Fibroblast of villous mesenchyme (primary cell): ENCODE measurements around the gene ASPG. TPM values are rescaled to one million over a fixed set of nuclear protein-coding genes. Genes with fewer than 3 reads are reported as not detected.

Experiments
- DNase-seq: peaks from one replicate; pipeline ENCODE4 v3.0.0-alpha.2; 2010; ENCODE audit warnings: low read depth
- H3K4me3 ChIP-seq: 2 replicates; pipeline ENCODE4 v1.5.1; 2011; ENCODE audit warnings: low read depth, mild to moderate bottlenecking, low read length
- total RNA-seq: library from RNA; depleted of rRNA; stranded (reverse); fragments of >200 nt; gene quantifications from 2 replicates; pipeline ENCODE4 v1.2.3, GENCODE V29; 2012
- TF ChIP-seq, protein P1 (sequence below): IDR thresholded peaks from 2 replicates; pipeline ENCODE4 v1.5.1; 2012; ENCODE audit warnings: low read depth, mild to moderate bottlenecking, low read length; ENCODE audit not compliant: insufficient read depth

Gene ASPG
- total RNA-seq, 1 donor = not detected

GRCh38 chr14:104154246-104154645 lies 68.7 kb downstream of the ASPG start:
- TF ChIP-seq, protein P1, sequence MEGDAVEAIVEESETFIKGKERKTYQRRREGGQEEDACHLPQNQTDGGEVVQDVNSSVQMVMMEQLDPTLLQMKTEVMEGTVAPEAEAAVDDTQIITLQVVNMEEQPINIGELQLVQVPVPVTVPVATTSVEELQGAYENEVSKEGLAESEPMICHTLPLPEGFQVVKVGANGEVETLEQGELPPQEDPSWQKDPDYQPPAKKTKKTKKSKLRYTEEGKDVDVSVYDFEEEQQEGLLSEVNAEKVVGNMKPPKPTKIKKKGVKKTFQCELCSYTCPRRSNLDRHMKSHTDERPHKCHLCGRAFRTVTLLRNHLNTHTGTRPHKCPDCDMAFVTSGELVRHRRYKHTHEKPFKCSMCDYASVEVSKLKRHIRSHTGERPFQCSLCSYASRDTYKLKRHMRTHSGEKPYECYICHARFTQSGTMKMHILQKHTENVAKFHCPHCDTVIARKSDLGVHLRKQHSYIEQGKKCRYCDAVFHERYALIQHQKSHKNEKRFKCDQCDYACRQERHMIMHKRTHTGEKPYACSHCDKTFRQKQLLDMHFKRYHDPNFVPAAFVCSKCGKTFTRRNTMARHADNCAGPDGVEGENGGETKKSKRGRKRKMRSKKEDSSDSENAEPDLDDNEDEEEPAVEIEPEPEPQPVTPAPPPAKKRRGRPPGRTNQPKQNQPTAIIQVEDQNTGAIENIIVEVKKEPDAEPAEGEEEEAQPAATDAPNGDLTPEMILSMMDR = no peak
- DNase-seq = no peak
- no peak overlapping the region for H3K4me3 ChIP-seq

GRCh38 chr14:104155513-104155912 lies 70.0 kb downstream of the ASPG start:
- DNase-seq = no peak
- no peak overlapping the region for H3K4me3 ChIP-seq
- TF ChIP-seq, protein P1 = no peak

GRCh38 chr14:104156142-104156541 lies 70.6 kb downstream of the ASPG start:
- no peak for DNase-seq
- TF ChIP-seq, protein P1 = no peak
- H3K4me3 ChIP-seq = no peak overlapping the region

DNA sequence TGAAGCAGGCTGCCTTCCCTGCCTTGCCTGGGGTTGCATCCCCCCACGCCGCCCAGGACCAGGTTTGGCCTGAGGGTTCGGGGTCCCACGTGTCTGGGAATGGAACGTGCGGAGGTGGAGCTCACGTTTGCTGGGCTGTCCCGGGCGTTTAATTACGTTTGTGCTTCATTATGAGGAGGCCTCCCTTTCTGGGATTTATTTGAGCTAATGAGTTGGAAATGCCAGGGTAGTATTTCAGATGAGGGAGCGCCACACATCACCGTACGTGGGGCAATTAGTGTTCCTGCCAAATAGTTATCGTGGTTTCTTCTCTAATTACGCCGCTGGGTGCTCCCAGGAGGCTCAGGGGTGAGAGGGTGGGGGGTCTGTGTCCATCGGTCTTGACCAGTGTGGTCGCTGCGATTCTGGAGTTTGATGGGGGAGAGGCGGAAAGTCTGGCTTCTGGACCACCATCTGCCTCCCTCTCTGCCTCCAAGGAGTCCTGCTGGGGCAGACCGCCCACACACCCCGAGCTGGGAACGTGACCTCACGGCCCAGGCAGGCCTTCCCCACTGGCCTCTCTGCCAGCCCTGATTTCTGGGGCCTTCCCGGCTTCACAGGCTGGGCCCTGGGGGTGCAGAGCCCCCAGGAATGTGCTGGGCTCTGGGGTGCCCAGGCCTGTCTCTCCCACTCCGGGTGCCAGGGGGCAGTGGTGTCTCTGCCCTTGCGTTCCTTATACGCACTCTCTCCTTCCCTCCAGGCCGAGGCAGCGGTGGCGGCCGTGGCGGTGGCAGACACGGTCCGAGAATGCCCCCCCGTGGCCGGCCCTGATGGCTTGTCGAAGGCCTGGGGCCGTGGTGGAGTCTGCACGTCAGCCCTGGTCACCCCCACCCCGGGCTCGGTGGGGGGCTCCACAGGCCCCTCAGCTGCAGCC lies 71.8 kb downstream of the ASPG start:
- TF ChIP-seq, protein P1 = no peak
- no peak overlapping the region for H3K4me3 ChIP-seq
- DNase-seq = no peak

DNA sequence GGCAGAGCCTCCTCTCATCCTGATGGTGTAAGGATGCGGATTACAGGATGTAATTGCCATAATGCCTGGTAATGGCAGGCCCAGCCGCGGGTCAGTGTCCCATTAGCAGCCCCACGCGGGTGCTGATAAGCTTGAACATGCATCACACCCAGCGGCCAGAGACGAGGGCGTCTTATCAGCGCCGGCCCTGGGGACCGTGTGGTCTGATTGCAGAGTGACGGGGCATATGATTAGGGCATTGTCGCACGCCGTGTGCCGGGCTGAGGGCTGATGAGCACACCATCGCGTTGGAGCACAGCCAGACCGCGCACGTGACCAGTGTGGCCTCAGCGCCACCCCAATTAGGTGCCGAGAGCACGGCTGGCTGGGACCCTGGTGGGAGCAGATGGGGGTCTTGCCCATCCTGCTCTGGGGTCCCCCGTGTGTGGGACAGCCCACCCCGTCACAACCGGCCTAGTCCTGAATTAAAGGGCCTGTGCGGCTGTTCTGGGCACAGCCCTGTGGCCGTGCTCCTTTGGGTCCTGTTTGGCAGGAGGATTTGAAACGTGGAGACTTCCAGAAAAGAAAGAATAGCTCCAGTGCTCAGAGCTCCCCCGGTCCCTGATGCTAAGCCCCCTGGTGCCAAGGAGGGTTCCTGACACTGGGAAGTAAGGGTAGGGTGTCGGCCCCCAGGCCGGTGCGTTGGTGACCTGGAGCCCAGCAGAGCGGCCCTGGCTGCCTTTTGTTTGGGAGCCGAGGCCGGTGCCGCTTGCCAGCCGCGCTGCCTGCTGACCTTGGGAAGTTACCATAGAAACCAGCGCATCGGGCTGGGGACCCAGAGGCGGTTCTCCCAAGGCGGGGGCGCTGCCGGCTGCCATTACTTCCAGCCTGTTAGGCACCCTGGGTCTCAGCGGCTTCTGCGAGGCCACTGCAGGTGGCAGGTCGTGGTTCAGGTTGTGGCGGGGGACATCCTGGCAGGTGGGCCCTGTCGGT lies 73.6 kb downstream of the ASPG start:
- TF ChIP-seq, protein P1 = no peak
- no peak for DNase-seq
- no peak overlapping the region for H3K4me3 ChIP-seq

DNA sequence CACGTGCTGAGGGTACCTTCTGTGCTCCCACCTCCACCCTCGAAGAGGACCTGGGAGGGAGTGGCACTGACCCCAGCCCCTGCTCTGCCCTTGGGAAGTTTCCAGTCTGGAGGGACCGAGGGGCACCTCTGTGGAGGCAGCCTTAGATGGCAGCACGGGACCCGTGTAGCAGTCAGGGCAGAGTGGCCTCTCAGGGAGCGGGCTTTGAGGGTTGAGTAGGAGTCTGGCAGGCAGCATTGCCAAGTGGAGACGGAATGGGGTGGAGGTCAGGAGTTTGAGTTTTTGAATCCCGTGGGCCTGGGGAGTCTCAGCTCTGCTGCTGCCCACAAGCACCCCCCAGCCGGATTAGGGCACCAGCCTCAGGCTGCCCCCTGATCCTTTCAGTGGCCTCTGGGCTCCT lies 74.5 kb downstream of the ASPG start:
- DNase-seq = no peak

More for the DNA sequence above, 74.5 kb downstream of the ASPG start:
- TF ChIP-seq, protein P1 = no peak
- no peak overlapping the region for H3K4me3 ChIP-seq
